Hindlimb muscle (tissue), 1 donor: Measurements from ENCODE around the gene ZNF473. TPM values are rescaled to one million over a fixed set of nuclear protein-coding genes. Genes with fewer than 3 reads are reported as not detected.

ENCODE experiments used
- polyA plus RNA-seq: library from polyadenylated mRNA; unstranded; fragments of 120-200 nt; gene quantifications from one replicate; pipeline ENCODE4 v1.2.1, GENCODE V29; 2013; ENCODE audit not compliant: insufficient read length

Gene ZNF473
- polyA plus RNA-seq, 1 donor: 8.0 TPM

Other genes with a start within 250 kb of the ZNF473 start
- 18.3 TPM for gene FUZ, start 212.7 kb upstream of the ZNF473 start, polyA plus RNA-seq
- 33.0 TPM for gene MED25, start 207.7 kb upstream of the ZNF473 start, polyA plus RNA-seq
- gene PTOV1, start 174.8 kb upstream of the ZNF473 start, polyA plus RNA-seq: 254 TPM
- gene PNKP, start 158.4 kb upstream of the ZNF473 start, polyA plus RNA-seq: 34.3 TPM
- gene AKT1S1, start 148.7 kb upstream of the ZNF473 start, polyA plus RNA-seq: 42.7 TPM
- gene TBC1D17, start 148.3 kb upstream of the ZNF473 start, polyA plus RNA-seq: 49.1 TPM
- 1.8 TPM for gene IL4I1, start 129.1 kb upstream of the ZNF473 start, polyA plus RNA-seq
- gene ATF5, start 96.8 kb upstream of the ZNF473 start, polyA plus RNA-seq: 28.8 TPM
- 64.1 TPM for gene NUP62, start 96.5 kb upstream of the ZNF473 start, polyA plus RNA-seq
- gene SIGLEC11, start 64.8 kb upstream of the ZNF473 start, polyA plus RNA-seq: 0.93 TPM
- gene VRK3, start 633 bp upstream of the ZNF473 start, polyA plus RNA-seq: 17.1 TPM
- not detected for gene IZUMO2, start 137.3 kb downstream of the ZNF473 start, polyA plus RNA-seq
- 48.6 TPM for gene MYH14, start 177.6 kb downstream of the ZNF473 start, polyA plus RNA-seq